Fibroblast of villous mesenchyme (primary cell): ENCODE data around the gene FBXO9. TPM values are rescaled to one million over a fixed set of nuclear protein-coding genes. Genes with fewer than 3 reads are reported as not detected.
A peak's percentile ranks its signal among the peaks of the same experiment; 100 is the strongest.

Source experiments
- DNase-seq: peaks from one replicate; pipeline ENCODE4 v3.0.0-alpha.2; 2010; ENCODE audit warnings: low read depth
- H3K4me3 ChIP-seq: 2 replicates; pipeline ENCODE4 v1.5.1; 2011; ENCODE audit warnings: low read depth, mild to moderate bottlenecking, low read length
- CTCF ChIP-seq: IDR thresholded peaks from 2 replicates; pipeline ENCODE4 v1.5.1; 2012; ENCODE audit warnings: low read depth, mild to moderate bottlenecking, low read length; ENCODE audit not compliant: insufficient read depth
- total RNA-seq: library from RNA; depleted of rRNA; stranded (reverse); fragments of >200 nt; gene quantifications from 2 replicates; pipeline ENCODE4 v1.2.3, GENCODE V29; 2012

The FBXO9 gene
- 47.0 and 55.3 TPM in 2 replicates for total RNA-seq

GRCh38 chr6:53065266-53066076, at the start of gene FBXO9:
FBXO9 (plus strand) TSS chr6:53065404; CDS start chr6:53065790, 386 bp downstream.
- H3K4me3 ChIP-seq, result peak within 1 kb of the TSS; percentile 86
- no peak for TF ChIP-seq CTCF
- DNase-seq, result peak; percentile 41

DNA sequence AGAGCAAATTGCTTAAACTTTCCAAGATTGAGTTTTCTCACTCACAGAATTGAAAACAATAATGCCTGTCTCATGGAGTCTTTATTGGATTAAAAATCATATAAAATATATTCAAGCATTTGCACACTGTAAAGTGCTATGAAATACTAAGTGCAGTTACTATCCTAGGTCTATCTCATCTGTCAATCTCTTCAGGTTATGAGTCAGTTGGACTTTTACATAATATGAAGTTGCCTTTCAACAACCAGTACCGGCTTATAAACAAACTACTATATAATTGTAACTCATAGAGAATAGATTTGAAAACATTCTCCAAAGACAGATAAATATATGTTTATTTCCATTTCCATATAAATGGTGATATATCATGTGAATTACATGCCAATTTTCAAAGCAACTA, 49.7 kb upstream of the FBXO9 start:
- no peak overlapping the region for H3K4me3 ChIP-seq
- DNase-seq, result no peak
- no peak for TF ChIP-seq CTCF

- no peak for TF ChIP-seq CTCF
- no peak for DNase-seq
Measured at GRCh38 chr6:53018446-53018845, 46.8 kb upstream of the FBXO9 start.

DNA sequence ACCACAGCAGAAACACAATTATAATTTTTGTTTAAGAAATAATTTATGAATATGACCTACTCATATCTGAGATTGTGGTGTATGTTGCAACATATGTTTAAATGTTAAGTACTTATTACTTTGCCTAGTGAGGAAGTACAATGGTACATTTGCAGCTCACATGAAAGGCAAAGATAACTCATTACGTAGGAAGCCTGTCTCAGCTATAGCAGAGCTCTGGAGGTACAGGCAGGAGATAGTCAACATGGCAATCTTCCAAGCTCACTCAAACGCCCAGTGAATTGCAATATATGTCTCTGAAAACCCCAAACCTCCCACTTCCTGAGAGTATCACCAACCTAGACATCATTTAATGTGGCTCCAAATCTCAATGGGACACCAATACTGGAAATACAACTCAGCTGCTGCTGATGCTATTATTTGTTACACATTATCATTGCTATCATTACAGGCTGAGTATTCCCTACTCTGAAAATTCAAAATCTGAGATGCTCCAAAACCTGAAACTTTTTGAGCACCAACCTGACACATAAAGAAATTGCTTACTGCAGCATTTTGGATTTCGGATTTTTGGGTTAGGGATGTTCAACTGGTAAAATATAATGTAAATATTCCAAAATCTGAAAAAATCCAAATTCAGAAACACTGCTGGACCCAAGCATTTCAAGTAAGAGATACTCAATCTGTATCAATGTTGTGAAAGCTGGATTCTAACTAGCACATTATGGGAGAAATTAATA, 45.0 kb upstream of the FBXO9 start:
- H3K4me3 ChIP-seq, result no peak overlapping the region
- no peak for TF ChIP-seq CTCF
- peak; percentile 93 for DNase-seq

More at GRCh38 chr6:53018446-53018845, 46.8 kb upstream of the FBXO9 start:
- no peak overlapping the region for H3K4me3 ChIP-seq

DNA sequence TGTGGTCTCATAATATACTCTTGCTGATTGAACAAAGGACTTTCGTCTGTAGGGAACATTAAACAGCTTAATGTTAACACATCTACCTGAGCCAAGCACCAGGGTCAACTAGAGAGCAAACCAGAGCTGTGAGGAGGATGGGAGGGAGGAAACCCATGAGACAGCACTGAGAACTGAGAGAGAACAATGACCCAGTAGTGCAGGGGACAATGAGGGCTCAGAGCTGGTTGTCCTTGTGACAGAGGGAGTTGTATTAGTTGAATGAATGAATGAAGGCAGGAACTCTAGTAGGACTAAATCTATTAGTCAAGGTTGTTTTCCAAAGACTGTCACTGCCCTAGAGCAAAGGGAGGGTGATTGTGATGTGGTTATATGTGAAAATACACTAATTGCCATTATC, 41.9 kb upstream of the FBXO9 start:
- no peak for DNase-seq
- H3K4me3 ChIP-seq, result no peak overlapping the region
- TF ChIP-seq CTCF, result no peak

DNA sequence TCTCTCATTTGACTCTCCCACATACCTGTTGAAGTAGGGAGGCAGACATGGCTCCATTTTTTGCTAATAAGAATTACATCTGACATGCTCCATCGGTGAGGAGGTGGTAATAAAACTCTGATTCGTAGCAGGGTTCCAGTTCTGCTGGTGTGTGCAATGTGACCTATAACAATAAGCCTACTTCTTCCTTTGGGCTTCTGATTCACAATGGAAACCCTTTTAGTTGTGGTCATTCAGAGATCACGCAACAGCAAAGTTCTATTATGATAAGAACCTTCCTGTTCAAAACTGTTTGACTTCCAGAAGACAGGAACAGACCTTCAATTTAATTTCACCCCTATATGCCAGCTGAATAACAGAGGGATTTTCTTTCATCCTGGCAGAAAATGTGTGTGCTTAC, 38.7 kb upstream of the FBXO9 start:
- no peak overlapping the region for H3K4me3 ChIP-seq
- no peak for TF ChIP-seq CTCF
- no peak for DNase-seq
